WTC11 (cell line): ENCODE results near the gene SWAP70. TPM values are rescaled to one million over a fixed set of nuclear protein-coding genes. Genes with fewer than 3 reads are reported as not detected.
A peak's percentile ranks its signal among the peaks of the same experiment; 100 is the strongest.

ENCODE experiments used
- ATAC-seq: fragments of 200-7000 bp; cut with Tn5 transposase; 2 replicates; pipeline ENCODE4 v1.10.0; 2021; ENCODE audit warnings: mild to moderate bottlenecking, moderate library complexity
- CTCF ChIA-PET: fragments of 300-600 bp; sonication (Branson Sonifier 250); formaldehyde crosslinking; loops from one replicate; lab custom pipeline; 2021; ENCODE audit warnings: antibody characterized with exemption; lab: Charles Lee
- POLR2A ChIA-PET: fragments of 350-600 bp; sonication (Branson Sonifier 250); formaldehyde crosslinking; loops from one replicate; lab custom pipeline; 2021; ENCODE audit warnings: antibody characterized with exemption; lab: Charles Lee
- DNase-seq: peaks from one replicate; pipeline ENCODE4 v3.0.0; 2021; ENCODE audit warnings: low spot score
- H3K27ac Mint-ChIP-seq: 2 replicates; pipeline ENCODE4 v1.8.0; 2021; ENCODE audit warnings: mixed read lengths
- H3K27me3 Mint-ChIP-seq: 2 replicates; pipeline ENCODE4 v1.8.0; 2021; ENCODE audit warnings: low read depth, mild to moderate bottlenecking, moderate library complexity, mixed read lengths
- H3K36me3 Mint-ChIP-seq: 2 replicates; pipeline ENCODE4 v1.8.0; 2021; ENCODE audit warnings: mixed read lengths
- H3K4me1 Mint-ChIP-seq: 2 replicates; pipeline ENCODE4 v1.8.0; 2022; ENCODE audit warnings: mixed read lengths
- H3K4me3 Mint-ChIP-seq: 2 replicates; pipeline ENCODE4 v1.8.0; 2021; ENCODE audit warnings: mild to moderate bottlenecking, moderate library complexity, mixed read lengths
- H3K9me3 Mint-ChIP-seq: 2 replicates; pipeline ENCODE4 v1.8.0; 2021; ENCODE audit warnings: mixed read lengths
- CREM ChIP-seq: sonication (generic); formaldehyde crosslinking; IDR thresholded peaks from 2 replicates; pipeline ENCODE4 v1.8.1; 2022; ENCODE audit warnings: mild to moderate bottlenecking, missing genetic modification reagents, moderate library complexity
- E2F5 ChIP-seq: sonication (generic); formaldehyde crosslinking; IDR thresholded peaks from 2 replicates; pipeline ENCODE4 v1.8.1; 2022; ENCODE audit warnings: mild to moderate bottlenecking, moderate library complexity, missing genetic modification reagents
- ETV6 ChIP-seq: sonication (generic); formaldehyde crosslinking; IDR thresholded peaks from 2 replicates; pipeline ENCODE4 v1.8.1; 2022; ENCODE audit warnings: mild to moderate bottlenecking, missing genetic modification reagents
- FOXK1 ChIP-seq: sonication (generic); formaldehyde crosslinking; IDR thresholded peaks from 2 replicates; pipeline ENCODE4 v1.8.0; 2022; ENCODE audit warnings: mild to moderate bottlenecking, moderate library complexity, missing genetic modification reagents
- FOXP1 ChIP-seq: sonication (generic); formaldehyde crosslinking; IDR thresholded peaks from 2 replicates; pipeline ENCODE4 v1.8.0; 2022; ENCODE audit warnings: missing genetic modification reagents, mild to moderate bottlenecking, moderate library complexity, borderline replicate concordance
- GABPB1 ChIP-seq: sonication (generic); formaldehyde crosslinking; IDR thresholded peaks from 2 replicates; pipeline ENCODE4 v1.8.1; 2023; ENCODE audit warnings: mild to moderate bottlenecking, missing genetic modification reagents
- HMGA2 ChIP-seq: fragments of 250-450 bp; sonication (Bioruptor Pico); IDR thresholded peaks from 2 replicates; pipeline ENCODE4 v1.4.0; 2021; ENCODE audit warnings: mild to moderate bottlenecking, moderate library complexity
- IRF2 ChIP-seq: sonication (generic); formaldehyde crosslinking; IDR thresholded peaks from 2 replicates; pipeline ENCODE4 v1.8.0; 2022; ENCODE audit warnings: low read depth, missing genetic modification reagents, borderline replicate concordance
- JUN ChIP-seq: sonication (generic); formaldehyde crosslinking; IDR thresholded peaks from 2 replicates; pipeline ENCODE4 v1.8.0; 2023; ENCODE audit warnings: mild to moderate bottlenecking, missing genetic modification reagents
- MAX ChIP-seq: sonication (generic); formaldehyde crosslinking; IDR thresholded peaks from 2 replicates; pipeline ENCODE4 v1.8.0; 2022; ENCODE audit warnings: mild to moderate bottlenecking, missing genetic modification reagents
- MYBL2 ChIP-seq: sonication (generic); formaldehyde crosslinking; IDR thresholded peaks from 2 replicates; pipeline ENCODE4 v1.8.1; 2023; ENCODE audit warnings: mild to moderate bottlenecking, moderate library complexity, missing genetic modification reagents
- NFE2L1 ChIP-seq: sonication (generic); formaldehyde crosslinking; IDR thresholded peaks from 2 replicates; pipeline ENCODE4 v1.8.1; 2023; ENCODE audit warnings: missing genetic modification reagents
- OVOL2 ChIP-seq: fragments of 250-450 bp; sonication (Bioruptor Pico); IDR thresholded peaks from 2 replicates; pipeline ENCODE4 v1.9.0; 2021; ENCODE audit warnings: mild to moderate bottlenecking, borderline replicate concordance
- PRRX2 ChIP-seq: fragments of 250-450 bp; sonication (Bioruptor Pico); IDR thresholded peaks from 2 replicates; pipeline ENCODE4 v1.8.0; 2021; ENCODE audit warnings: mild to moderate bottlenecking
- RORB ChIP-seq: fragments of 250-450 bp; sonication (Bioruptor Pico); IDR thresholded peaks from 2 replicates; pipeline ENCODE4 v1.9.0; 2021; ENCODE audit warnings: mild to moderate bottlenecking
- SMAD4 ChIP-seq: sonication (generic); formaldehyde crosslinking; IDR thresholded peaks from 2 replicates; pipeline ENCODE4 v1.8.0; 2022; ENCODE audit warnings: mild to moderate bottlenecking, missing genetic modification reagents
- SOX15 ChIP-seq: fragments of 250-450 bp; sonication (Bioruptor Pico); IDR thresholded peaks from 2 replicates; pipeline ENCODE4 v1.9.0; 2021; ENCODE audit warnings: mild to moderate bottlenecking
- SP1 ChIP-seq: sonication (generic); formaldehyde crosslinking; conservative IDR thresholded peaks from 2 replicates; pipeline ENCODE4 v1.8.1; 2022; ENCODE audit warnings: missing genetic modification reagents
- TCF7 ChIP-seq: sonication (generic); formaldehyde crosslinking; IDR thresholded peaks from 2 replicates; pipeline ENCODE4 v1.8.0; 2022; ENCODE audit warnings: mild to moderate bottlenecking, low read depth, missing genetic modification reagents, moderate library complexity
- TEAD1 ChIP-seq: sonication (generic); formaldehyde crosslinking; IDR thresholded peaks from 2 replicates; pipeline ENCODE4 v1.8.0; 2022; ENCODE audit warnings: mild to moderate bottlenecking, missing genetic modification reagents
- TEAD4 ChIP-seq: sonication (generic); formaldehyde crosslinking; IDR thresholded peaks from 2 replicates; pipeline ENCODE4 v1.8.0; 2022; ENCODE audit warnings: mild to moderate bottlenecking, missing genetic modification reagents
- ZNF138 ChIP-seq: sonication (generic); formaldehyde crosslinking; conservative IDR thresholded peaks from 2 replicates; pipeline ENCODE4 v1.8.1; 2022; ENCODE audit warnings: mild to moderate bottlenecking, moderate library complexity, missing genetic modification reagents
- ZNF317 ChIP-seq: sonication (generic); formaldehyde crosslinking; IDR thresholded peaks from 2 replicates; pipeline ENCODE4 v1.8.1; 2023; ENCODE audit warnings: low read depth, mild to moderate bottlenecking, moderate library complexity, missing genetic modification reagents, borderline replicate concordance
- ZNF416 ChIP-seq: fragments of 250-450 bp; sonication (Bioruptor Pico); IDR thresholded peaks from 2 replicates; pipeline ENCODE4 v1.9.0; 2021; ENCODE audit warnings: mild to moderate bottlenecking, inconsistent platforms
- ZNF671 ChIP-seq: fragments of 250-450 bp; sonication (Bioruptor Pico); IDR thresholded peaks from 2 replicates; pipeline ENCODE4 v1.8.0; 2021; ENCODE audit warnings: mild to moderate bottlenecking
- total RNA-seq: library from RNA; stranded (reverse); gene quantifications from 3 replicates; pipeline ENCODE4 v1.2.3, GENCODE V29; 2021
- TF ChIP-seq, protein P1 (sequence below): fragments of 250-450 bp; sonication (Bioruptor Pico); IDR thresholded peaks from 2 replicates; pipeline ENCODE4 v1.9.0; 2021; ENCODE audit warnings: mild to moderate bottlenecking

SWAP70 gene
- total RNA-seq, 1 experiment from 2014 or later: 24.1 TPM

- ChIA-PET CTCF (interaction anchor here (1.4 to 2.3 kb wide), 3 partner anchors 17 to 601 kb away, joined by 4 to 8 read pairs (median 5); no protein-coding TSS in a partner anchor), POLR2A (no interaction called here)
- peak; percentile 61 for DNase-seq
- Mint-ChIP-seq H3K27ac (peak overlapping the region; percentile 26), H3K9me3 (peaks cover 11% of the 10 kb centered on the region), H3K4me3 (no peak overlapping the region), H3K27me3 (no peaks in the 10 kb centered on the region), H3K4me1 (peaks cover 18% of the 10 kb centered on the region), H3K36me3 (no peaks in the 10 kb centered on the region)
- TF ChIP-seq JUN (CRISPR knock-in tag) (no peak), CREM (CRISPR knock-in tag) (no peak), TCF7 (CRISPR knock-in tag) (no peak), TEAD1 (CRISPR knock-in tag) (peak; percentile 62; the same call in 1 of the 2 replicates), SP1 (CRISPR knock-in tag) (0 out of 2 replicates have a peak, but pooled peaks have one; percentile 41), FOXK1 (CRISPR knock-in tag) (no peak), SMAD4 (CRISPR knock-in tag) (no peak), TEAD4 (CRISPR knock-in tag) (peak; percentile 34; the same call in 1 of the 2 replicates), E2F5 (CRISPR knock-in tag) (no peak), GABPB1 (CRISPR knock-in tag) (peak; percentile 74), NFE2L1 (CRISPR knock-in tag) (no peak), ZNF317 (no peak), FOXP1 (CRISPR knock-in tag) (no peak), SOX15 (CRISPR knock-in tag) (no peak)
- TF ChIP-seq, protein P1, sequence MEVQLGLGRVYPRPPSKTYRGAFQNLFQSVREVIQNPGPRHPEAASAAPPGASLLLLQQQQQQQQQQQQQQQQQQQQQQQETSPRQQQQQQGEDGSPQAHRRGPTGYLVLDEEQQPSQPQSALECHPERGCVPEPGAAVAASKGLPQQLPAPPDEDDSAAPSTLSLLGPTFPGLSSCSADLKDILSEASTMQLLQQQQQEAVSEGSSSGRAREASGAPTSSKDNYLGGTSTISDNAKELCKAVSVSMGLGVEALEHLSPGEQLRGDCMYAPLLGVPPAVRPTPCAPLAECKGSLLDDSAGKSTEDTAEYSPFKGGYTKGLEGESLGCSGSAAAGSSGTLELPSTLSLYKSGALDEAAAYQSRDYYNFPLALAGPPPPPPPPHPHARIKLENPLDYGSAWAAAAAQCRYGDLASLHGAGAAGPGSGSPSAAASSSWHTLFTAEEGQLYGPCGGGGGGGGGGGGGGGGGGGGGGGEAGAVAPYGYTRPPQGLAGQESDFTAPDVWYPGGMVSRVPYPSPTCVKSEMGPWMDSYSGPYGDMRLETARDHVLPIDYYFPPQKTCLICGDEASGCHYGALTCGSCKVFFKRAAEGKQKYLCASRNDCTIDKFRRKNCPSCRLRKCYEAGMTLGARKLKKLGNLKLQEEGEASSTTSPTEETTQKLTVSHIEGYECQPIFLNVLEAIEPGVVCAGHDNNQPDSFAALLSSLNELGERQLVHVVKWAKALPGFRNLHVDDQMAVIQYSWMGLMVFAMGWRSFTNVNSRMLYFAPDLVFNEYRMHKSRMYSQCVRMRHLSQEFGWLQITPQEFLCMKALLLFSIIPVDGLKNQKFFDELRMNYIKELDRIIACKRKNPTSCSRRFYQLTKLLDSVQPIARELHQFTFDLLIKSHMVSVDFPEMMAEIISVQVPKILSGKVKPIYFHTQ (CRISPR knock-in tag): no peak
- peak; percentile 95 for ATAC-seq
Measured at GRCh38 chr11:9765320-9766101, 101.6 kb downstream of the SWAP70 start.

DNA sequence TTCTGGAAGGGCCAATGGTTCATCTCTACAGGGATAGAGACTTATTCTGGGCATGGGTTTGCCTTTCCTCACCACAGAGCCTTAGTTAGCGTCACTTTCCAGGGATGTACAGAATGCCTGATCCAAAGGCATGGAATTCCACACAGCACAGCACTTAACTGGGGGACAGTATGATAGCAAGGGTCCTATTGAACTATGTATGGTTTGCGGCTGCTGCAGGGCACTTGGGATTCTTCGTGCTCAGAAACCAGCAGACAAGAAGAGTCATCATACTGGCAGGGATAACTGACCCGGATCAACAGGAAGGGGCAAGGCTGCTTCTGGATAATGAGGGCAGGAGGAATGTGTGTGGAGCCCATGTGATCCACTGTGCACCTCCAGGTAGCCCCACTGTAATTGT lies 105.7 kb downstream of the SWAP70 start:
- no peaks in the 10 kb centered on the region for H3K36me3 Mint-ChIP-seq

DNA sequence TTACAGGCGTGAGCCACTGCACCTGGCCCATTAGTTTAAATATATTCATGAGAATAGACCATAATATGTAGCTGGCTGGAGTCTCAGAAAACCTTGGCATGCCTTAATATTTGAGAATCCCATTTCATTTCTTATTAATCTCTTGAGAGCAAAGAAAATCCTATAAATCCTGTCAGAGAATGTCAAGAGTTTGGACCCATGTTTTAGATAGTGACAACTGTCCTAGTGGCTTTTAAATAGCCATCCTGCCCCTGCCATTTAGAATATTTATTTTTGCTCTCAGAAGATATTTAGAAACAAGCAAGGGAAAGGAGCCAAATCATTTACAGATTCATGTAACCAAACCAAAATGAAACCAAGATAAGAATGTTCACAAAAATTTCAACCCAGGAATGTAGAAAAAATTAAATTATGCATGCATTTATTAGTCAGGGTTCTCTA lies 107.2 kb downstream of the SWAP70 start:
- CTCF ChIA-PET: no interaction called here
- no peak overlapping the region for H3K27ac Mint-ChIP-seq
- no peaks in the 10 kb centered on the region for H3K9me3 Mint-ChIP-seq
- no peaks in the 10 kb centered on the region for H3K36me3 Mint-ChIP-seq
- TF ChIP-seq RORB (CRISPR knock-in tag) (no peak), ETV6 (CRISPR knock-in tag) (no peak), ZNF317 (no peak), ZNF671 (no peak), HMGA2 (CRISPR knock-in tag) (no peak), OVOL2 (CRISPR knock-in tag) (no peak), FOXP1 (CRISPR knock-in tag) (no peak), ZNF416 (CRISPR knock-in tag) (no peak)
- H3K4me3 Mint-ChIP-seq: no peak overlapping the region
- ATAC-seq (no peak), DNase-seq (no peak)
- no peaks in the 10 kb centered on the region for H3K27me3 Mint-ChIP-seq
- POLR2A ChIA-PET: no interaction called here
- peaks cover 17% of the 10 kb centered on the region for H3K4me1 Mint-ChIP-seq

More for the DNA sequence above, 105.7 kb downstream of the SWAP70 start:
- DNase-seq (no peak), ATAC-seq (no peak)
- H3K4me3 Mint-ChIP-seq: no peak overlapping the region
- ChIA-PET POLR2A (no interaction called here), CTCF (no interaction called here)
- no peak overlapping the region for H3K27ac Mint-ChIP-seq
- no peaks in the 10 kb centered on the region for H3K27me3 Mint-ChIP-seq
- TF ChIP-seq MAX (no peak), PRRX2 (no peak), ZNF138 (CRISPR knock-in tag) (no peak), IRF2 (no peak), MYBL2 (CRISPR knock-in tag) (no peak), ZNF416 (CRISPR knock-in tag) (no peak)
- peaks cover 17% of the 10 kb centered on the region for H3K4me1 Mint-ChIP-seq
- peaks cover 8% of the 10 kb centered on the region for H3K9me3 Mint-ChIP-seq
